Measurements from ENCODE around the gene OSBPL9.
A peak's percentile ranks its signal among the peaks of the same experiment; 100 is the strongest.

The OSBPL9 gene

GRCh38 chr1:51717842-51718241, 101.0 kb downstream of the OSBPL9 start:
- H2AFZ ChIP-seq (ENCODE audit: low read length), result no peak overlapping the region
- no peaks in the 10 kb centered on the region for H3K36me3 ChIP-seq (ENCODE audit: insufficient read depth, low read length)
- H3K27ac ChIP-seq (ENCODE audit: low read depth, low read length, poor library complexity, severe bottlenecking), result no peak overlapping the region
- no peaks in the 10 kb centered on the region for H3K79me2 ChIP-seq (ENCODE audit: insufficient read depth, low read length)
- no peak for TF ChIP-seq CTCF (IDR thresholded peaks at IDR 0.05; ENCODE audit: low read length)
- TF ChIP-seq EZH2 (IDR thresholded peaks at IDR 0.05; ENCODE audit: borderline replicate concordance, low read length), result no peak
- H3K4me1 ChIP-seq (ENCODE audit: insufficient read depth, low read length, severe bottlenecking), result no peaks in the 10 kb centered on the region
- H3K27me3 ChIP-seq (ENCODE audit: insufficient read depth, low read length), result no peaks in the 10 kb centered on the region
- H3K9me3 ChIP-seq (ENCODE audit: low read length), result no peaks in the 10 kb centered on the region
- no peaks in the 10 kb centered on the region for H4K20me1 ChIP-seq (ENCODE audit: insufficient read depth, low read length)
- H3F3A ChIP-seq (ENCODE audit: insufficient read depth, low read length), result no peaks in the 10 kb centered on the region
- no peak overlapping the region for H3K4me2 ChIP-seq (ENCODE audit: low read length)
- H3K9ac ChIP-seq (ENCODE audit: low read length), result no peak overlapping the region
- no peak overlapping the region for H3K4me3 ChIP-seq (ENCODE audit: low read depth, low read length, poor library complexity, severe bottlenecking)
- H3K9me2 ChIP-seq (ENCODE audit: low read depth, low read length), result no peaks in the 10 kb centered on the region

GRCh38 chr1:51719146-51719545, 102.3 kb downstream of the OSBPL9 start:
- H3K9me2 ChIP-seq (ENCODE audit: low read depth, low read length), result no peaks in the 10 kb centered on the region
- H3K9me3 ChIP-seq (ENCODE audit: low read length), result no peaks in the 10 kb centered on the region
- no peak for TF ChIP-seq EZH2 (IDR thresholded peaks at IDR 0.05; ENCODE audit: borderline replicate concordance, low read length)
- peak; percentile 35; the same call in 1 of the 2 replicates for TF ChIP-seq CTCF (IDR thresholded peaks at IDR 0.05; ENCODE audit: low read length)

GRCh38 chr1:51724797-51725196, 107.9 kb downstream of the OSBPL9 start:
- Histone ChIP-seq H3K27ac (ENCODE audit: low read depth, low read length, poor library complexity, severe bottlenecking) (no peak overlapping the region), H3K9me2 (ENCODE audit: low read depth, low read length) (no peaks in the 10 kb centered on the region), H3K36me3 (ENCODE audit: insufficient read depth, low read length) (no peaks in the 10 kb centered on the region), H3K79me2 (ENCODE audit: insufficient read depth, low read length) (no peaks in the 10 kb centered on the region), H3K27me3 (ENCODE audit: insufficient read depth, low read length) (no peaks in the 10 kb centered on the region), H3K4me3 (ENCODE audit: low read depth, low read length, poor library complexity, severe bottlenecking) (no peak overlapping the region), H4K20me1 (ENCODE audit: insufficient read depth, low read length) (no peaks in the 10 kb centered on the region), H3K9me3 (ENCODE audit: low read length) (no peaks in the 10 kb centered on the region), H3F3A (ENCODE audit: insufficient read depth, low read length) (no peaks in the 10 kb centered on the region), H3K4me2 (ENCODE audit: low read length) (no peak overlapping the region), H3K4me1 (ENCODE audit: insufficient read depth, low read length, severe bottlenecking) (peaks cover 17% of the 10 kb centered on the region), H3K9ac (ENCODE audit: low read length) (no peak overlapping the region), H2AFZ (ENCODE audit: low read length) (no peak overlapping the region)
- TF ChIP-seq EZH2 (IDR thresholded peaks at IDR 0.05; ENCODE audit: borderline replicate concordance, low read length) (no peak), CTCF (IDR thresholded peaks at IDR 0.05; ENCODE audit: low read length) (no peak)

More at GRCh38 chr1:51719146-51719545, 102.3 kb downstream of the OSBPL9 start:
- Histone ChIP-seq H4K20me1 (ENCODE audit: insufficient read depth, low read length) (no peaks in the 10 kb centered on the region), H3K4me1 (ENCODE audit: insufficient read depth, low read length, severe bottlenecking) (no peaks in the 10 kb centered on the region), H3K79me2 (ENCODE audit: insufficient read depth, low read length) (no peaks in the 10 kb centered on the region), H3F3A (ENCODE audit: insufficient read depth, low read length) (no peaks in the 10 kb centered on the region), H3K27ac (ENCODE audit: low read depth, low read length, poor library complexity, severe bottlenecking) (no peak overlapping the region), H3K9ac (ENCODE audit: low read length) (no peak overlapping the region), H3K36me3 (ENCODE audit: insufficient read depth, low read length) (no peaks in the 10 kb centered on the region), H3K4me2 (ENCODE audit: low read length) (no peak overlapping the region), H2AFZ (ENCODE audit: low read length) (no peak overlapping the region), H3K27me3 (ENCODE audit: insufficient read depth, low read length) (no peaks in the 10 kb centered on the region), H3K4me3 (ENCODE audit: low read depth, low read length, poor library complexity, severe bottlenecking) (no peak overlapping the region)

Measured in OCI-LY1 (cell line).